ENCODE measurements around the gene CMTR2. TPM values are rescaled to one million over a fixed set of nuclear protein-coding genes. Genes with fewer than 3 reads are reported as not detected.

The CMTR2 gene
- total RNA-seq, 4 donors from 2014 or later, result 18.2 to 50.6 (median 37.0) TPM

DNA sequence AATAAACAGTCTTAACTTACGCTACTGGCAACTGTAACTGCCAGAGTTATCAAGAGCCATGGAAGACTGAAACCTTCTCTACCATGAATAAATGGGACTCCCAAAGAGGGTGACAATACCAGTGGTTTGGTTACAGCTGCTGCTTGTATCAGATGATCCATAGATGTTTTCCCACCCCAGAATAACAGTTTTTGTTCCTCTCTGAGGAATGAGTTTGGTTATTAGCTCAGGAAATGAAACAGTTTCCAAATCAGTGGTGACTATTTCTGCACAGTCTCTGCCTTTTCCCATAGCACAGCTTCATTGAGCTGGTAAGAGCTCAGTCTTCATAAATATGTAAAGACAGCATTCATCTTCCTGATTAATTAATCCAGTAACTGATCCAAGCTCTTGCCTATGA lies 44.7 kb downstream of the CMTR2 start:
- DNase-seq, result no peak
- no peaks in the 10 kb centered on the region for H3K27me3 ChIP-seq
- no peaks in the 10 kb centered on the region for H3K36me3 ChIP-seq
- H3K4me3 ChIP-seq, result no peak overlapping the region
- no peaks in the 10 kb centered on the region for H3K4me1 ChIP-seq
- TF ChIP-seq, protein P1, sequence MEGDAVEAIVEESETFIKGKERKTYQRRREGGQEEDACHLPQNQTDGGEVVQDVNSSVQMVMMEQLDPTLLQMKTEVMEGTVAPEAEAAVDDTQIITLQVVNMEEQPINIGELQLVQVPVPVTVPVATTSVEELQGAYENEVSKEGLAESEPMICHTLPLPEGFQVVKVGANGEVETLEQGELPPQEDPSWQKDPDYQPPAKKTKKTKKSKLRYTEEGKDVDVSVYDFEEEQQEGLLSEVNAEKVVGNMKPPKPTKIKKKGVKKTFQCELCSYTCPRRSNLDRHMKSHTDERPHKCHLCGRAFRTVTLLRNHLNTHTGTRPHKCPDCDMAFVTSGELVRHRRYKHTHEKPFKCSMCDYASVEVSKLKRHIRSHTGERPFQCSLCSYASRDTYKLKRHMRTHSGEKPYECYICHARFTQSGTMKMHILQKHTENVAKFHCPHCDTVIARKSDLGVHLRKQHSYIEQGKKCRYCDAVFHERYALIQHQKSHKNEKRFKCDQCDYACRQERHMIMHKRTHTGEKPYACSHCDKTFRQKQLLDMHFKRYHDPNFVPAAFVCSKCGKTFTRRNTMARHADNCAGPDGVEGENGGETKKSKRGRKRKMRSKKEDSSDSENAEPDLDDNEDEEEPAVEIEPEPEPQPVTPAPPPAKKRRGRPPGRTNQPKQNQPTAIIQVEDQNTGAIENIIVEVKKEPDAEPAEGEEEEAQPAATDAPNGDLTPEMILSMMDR (IDR thresholded peaks at IDR 0.05), result no peak
- no peak for TF ChIP-seq POLR2A (IDR thresholded peaks at IDR 0.05)
- H3K9me3 ChIP-seq, result no peaks in the 10 kb centered on the region
- no peak overlapping the region for H3K27ac ChIP-seq

DNA sequence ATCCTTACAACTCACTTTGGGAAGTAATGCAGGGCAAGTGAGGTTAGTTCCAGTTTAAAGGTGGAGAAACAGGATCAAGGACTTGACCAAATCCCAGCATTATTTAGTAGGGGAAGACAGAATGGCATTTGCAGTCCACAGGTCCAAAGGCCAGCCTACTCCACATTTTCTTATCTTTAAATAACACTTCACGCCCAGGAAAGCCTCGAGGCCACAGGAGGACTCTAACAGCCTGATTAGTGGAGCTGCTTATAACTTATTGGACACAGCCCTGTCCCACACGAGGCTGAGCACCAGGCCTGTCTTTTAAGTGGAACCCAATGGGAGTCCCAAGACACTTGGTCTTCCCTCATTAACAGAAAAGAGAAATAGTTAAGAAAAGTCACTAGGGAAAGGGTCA lies 46.6 kb downstream of the CMTR2 start:
- Histone ChIP-seq H3K27ac (peak overlapping the region in 1 of 4 donors; percentile 2), H3K4me3 (no peak overlapping the region), H3K9me3 (no peaks in the 10 kb centered on the region), H3K27me3 (no peaks in the 10 kb centered on the region), H3K4me1 (no peaks in the 10 kb centered on the region), H3K36me3 (no peaks in the 10 kb centered on the region)
- peak in 2 of 3 donors; percentile 52 to 59 for DNase-seq
- no peak for TF ChIP-seq POLR2A (IDR thresholded peaks at IDR 0.05)
- TF ChIP-seq, protein P1 (IDR thresholded peaks at IDR 0.05), result no peak

DNA sequence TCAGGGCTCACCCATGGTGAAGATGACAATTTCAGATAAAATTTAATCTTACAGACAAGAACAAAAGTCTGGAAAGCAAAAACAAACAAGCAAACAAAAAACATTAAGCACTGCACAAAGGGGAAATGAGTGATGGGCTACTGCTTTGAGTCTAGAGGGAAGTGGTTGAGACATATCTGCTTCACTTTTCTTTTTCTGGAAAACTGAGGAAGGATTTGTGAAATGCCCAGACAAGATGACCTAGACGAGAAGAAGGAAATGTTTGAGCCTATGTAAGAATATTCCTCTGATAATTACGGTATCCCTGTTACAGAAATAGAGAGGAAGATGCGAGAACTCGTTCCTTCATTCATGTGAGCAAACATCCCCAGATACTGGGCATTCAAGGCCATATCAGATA lies 47.2 kb downstream of the CMTR2 start:
- no peak overlapping the region for H3K4me3 ChIP-seq
- H3K4me1 ChIP-seq, result no peaks in the 10 kb centered on the region
- no peak for DNase-seq
- H3K9me3 ChIP-seq, result no peaks in the 10 kb centered on the region
- peak overlapping the region in 1 of 4 donors; percentile 2 for H3K27ac ChIP-seq
- TF ChIP-seq POLR2A (IDR thresholded peaks at IDR 0.05), result no peak
- TF ChIP-seq, protein P1 (IDR thresholded peaks at IDR 0.05), result no peak
- H3K27me3 ChIP-seq, result no peaks in the 10 kb centered on the region
- H3K36me3 ChIP-seq, result no peaks in the 10 kb centered on the region

Other genes starting within 250 kb of the CMTR2 start
- gene HYDIN, start 58.7 kb downstream of the CMTR2 start, total RNA-seq, result 1 to 10 TPM in 2 of 4 donors, under 1 TPM in 1, not detected in 1; 0.35 to 4.6 (median 3.3) TPM
- gene CALB2, start 69.3 kb upstream of the CMTR2 start, total RNA-seq, result 1 to 10 TPM in 3 of 4 donors, not detected in 1; 2.3 to 5.5 (median 3.6) TPM
- gene TLE7, start 152.7 kb upstream of the CMTR2 start, total RNA-seq, result not detected
- gene ZNF23, start 172.8 kb upstream of the CMTR2 start, total RNA-seq, result 10 to 100 TPM in 2 of 4 donors, 1 to 10 TPM in 2; 4.4 to 28.9 (median 9.5) TPM
- 10 to 100 TPM in 2 of 4 donors, 1 to 10 TPM in 2; 4.4 to 14.9 (median 10.1) TPM for gene ZNF19, start 199.9 kb upstream of the CMTR2 start, total RNA-seq
- not detected for gene CHST4, start 237.0 kb upstream of the CMTR2 start, total RNA-seq

Measured in Peyer's patch (tissue), 4 donors.